HepG2 (cell line): ENCODE data around the gene SMIM12. TPM values are rescaled to one million over a fixed set of nuclear protein-coding genes. Genes with fewer than 3 reads are reported as not detected.

Experiments
- CBFB ChIP-seq: sonication (generic); formaldehyde crosslinking; IDR thresholded peaks from 2 replicates; pipeline ENCODE4 v1.4.0; 2020; ENCODE audit warnings: missing genetic modification reagents
- CREB1 ChIP-seq, 2 experiments: fragments of 450-650 bp in 1 of 2; IDR thresholded peaks; 2 replicates each; pipeline ENCODE4 v1.6.1; 2016 to 2017; ENCODE audit warnings: control low read depth in 1 of 2, mild to moderate bottlenecking in 1 of 2, missing compliant biosample characterization in 1 of 2, missing genetic modification characterization in 1 of 2
- E2F1 ChIP-seq: sonication (generic); formaldehyde crosslinking; IDR thresholded peaks from 2 replicates; pipeline ENCODE4 v1.5.0; 2020; ENCODE audit warnings: missing genetic modification reagents
- GRHL1 ChIP-seq: sonication (generic); formaldehyde crosslinking; conservative IDR thresholded peaks from 2 replicates; pipeline ENCODE4 v1.8.0; 2022; ENCODE audit warnings: missing genetic modification reagents
- HBP1 ChIP-seq: IDR thresholded peaks from 2 replicates; pipeline ENCODE4 v1.6.1; 2016; ENCODE audit warnings: low read depth, control low read depth
- HNF4A ChIP-seq: sonication (generic); formaldehyde crosslinking; IDR thresholded peaks from 2 replicates; pipeline ENCODE4 v1.4.0; 2020; ENCODE audit warnings: missing genetic modification reagents
- KDM3A ChIP-seq: IDR thresholded peaks from 2 replicates; pipeline ENCODE4 v1.6.1; 2018; ENCODE audit warnings: low read depth, missing compliant biosample characterization
- KLF11 ChIP-seq: IDR thresholded peaks from 2 replicates; pipeline ENCODE4 v1.6.1; 2016; ENCODE audit warnings: missing compliant biosample characterization
- MYPOP ChIP-seq: sonication (generic); formaldehyde crosslinking; IDR thresholded peaks from 2 replicates; pipeline ENCODE4 v1.8.1; 2023; ENCODE audit warnings: mild to moderate bottlenecking, moderate library complexity, missing genetic modification reagents
- NRL ChIP-seq: sonication (generic); formaldehyde crosslinking; IDR thresholded peaks from 2 replicates; pipeline ENCODE4 v1.5.0; 2020; ENCODE audit warnings: missing genetic modification reagents, mild to moderate bottlenecking, moderate library complexity, borderline replicate concordance
- REL ChIP-seq: sonication (generic); formaldehyde crosslinking; conservative IDR thresholded peaks from 2 replicates; pipeline ENCODE4 v1.8.0; 2022; ENCODE audit warnings: mild to moderate bottlenecking, missing genetic modification reagents, moderate library complexity
- RFXANK ChIP-seq: IDR thresholded peaks from 2 replicates; pipeline ENCODE4 v1.6.1; 2016
- SOX6 ChIP-seq, 2 experiments: fragments of 450-650 bp in 1 of 2; sonication (generic) in 1 of 2; formaldehyde crosslinking in 1 of 2; IDR thresholded peaks; 2 replicates each; pipeline versions ENCODE4 v1.4.0 to v1.6.1; 2017 to 2020; ENCODE audit warnings: antibody characterized with exemption in 1 of 2, mild to moderate bottlenecking in 1 of 2, missing genetic modification reagents in 1 of 2
- TBX3 ChIP-seq: fragments of 450-650 bp; IDR thresholded peaks from 2 replicates; pipeline ENCODE4 v1.6.1; 2017; ENCODE audit warnings: antibody characterized with exemption, mild to moderate bottlenecking, inconsistent platforms, borderline replicate concordance
- TCF7 ChIP-seq: sonication (generic); IDR thresholded peaks from 2 replicates; pipeline ENCODE4 v1.6.1; 2016; ENCODE audit warnings: antibody characterized with exemption, low read depth
- TOE1 ChIP-seq: sonication (generic); formaldehyde crosslinking; IDR thresholded peaks from 2 replicates; pipeline ENCODE4 v1.4.0; 2020; ENCODE audit warnings: mild to moderate bottlenecking, missing genetic modification reagents
- U2AF1 ChIP-seq: fragments of 200-400 bp; formaldehyde crosslinking; optimal IDR thresholded peaks from 2 replicates; pipeline ENCODE3; 2017; ENCODE audit warnings: mild to moderate bottlenecking, low read depth, low read length
- ZBTB43 ChIP-seq: sonication (generic); formaldehyde crosslinking; conservative IDR thresholded peaks from 2 replicates; pipeline ENCODE4 v1.4.0; 2020; ENCODE audit warnings: missing genetic modification reagents
- ZFP36L1 ChIP-seq: sonication (generic); formaldehyde crosslinking; IDR thresholded peaks from 2 replicates; pipeline ENCODE4 v1.8.0; 2022; ENCODE audit warnings: mild to moderate bottlenecking, missing genetic modification reagents, moderate library complexity
- ZNF253 ChIP-seq: sonication (generic); formaldehyde crosslinking; IDR thresholded peaks from 2 replicates; pipeline ENCODE4 v1.8.0; 2022; ENCODE audit warnings: mild to moderate bottlenecking, missing genetic modification reagents, borderline replicate concordance
- ZNF296 ChIP-seq: sonication (generic); formaldehyde crosslinking; conservative IDR thresholded peaks from 2 replicates; pipeline ENCODE4 v1.5.0; 2020; ENCODE audit warnings: mild to moderate bottlenecking, missing genetic modification reagents
- ZNF572 ChIP-seq: sonication (generic); formaldehyde crosslinking; IDR thresholded peaks from 2 replicates; pipeline ENCODE4 v1.5.1; 2020; ENCODE audit warnings: mild to moderate bottlenecking, missing genetic modification reagents
- ZNF615 ChIP-seq: sonication (generic); formaldehyde crosslinking; IDR thresholded peaks from 2 replicates; pipeline ENCODE4 v1.5.0; 2020; ENCODE audit warnings: mild to moderate bottlenecking, missing genetic modification reagents, borderline replicate concordance
- polyA plus RNA-seq, 8 experiments: library from polyadenylated mRNA; depleted of rRNA in 3 of 8; stranded (reverse) in 7 of 8; unstranded in 1 of 8; fragments of >200 nt; fragmentation: Illumina TruSeq in 4 of 8; extraction: Trizol in 4 of 8; gene quantifications; 2 replicates each; pipeline versions ENCODE4 v1.2.1 to v1.2.3, GENCODE V29; 2011 to 2016; ENCODE audit warnings: low read depth in 4 of 8, missing spikeins in 1 of 8, mixed read lengths in 1 of 8; ENCODE audit not compliant: insufficient read depth in 1 of 8
- total RNA-seq, 5 experiments: library from RNA; depleted of rRNA; stranded (reverse); fragments of >200 nt; fragmentation: Illumina TruSeq; extraction: Trizol; gene quantifications; 2 replicates each; pipeline ENCODE4 v1.2.3, GENCODE V29; 2016; ENCODE audit warnings: low read depth in 1 of 5

SMIM12 gene
- total and polyA plus RNA-seq, 2 of the 13 experiments (the other 11 are each of a cell fraction or from before 2014, with no cell fraction given) = 20.1 to 41.3 TPM

- TF ChIP-seq SOX6 (IDR thresholded peaks at IDR 0.05) (no peak), SOX6 (CRISPR knock-in tag; IDR thresholded peaks at IDR 0.05) (peak; percentile 68; the same call in 1 of the 2 replicates), RFXANK (CRISPR knock-in tag) (no peak), ZBTB43 (CRISPR knock-in tag) (peak; percentile 73; the same call in 1 of the 2 replicates), KLF11 (CRISPR knock-in tag) (peak; percentile 70; the same call in 1 of the 2 replicates), ZNF253 (CRISPR knock-in tag) (no peak), HBP1 (CRISPR knock-in tag) (peak; percentile 80), TCF7 (no peak), KDM3A (CRISPR knock-in tag) (peak; percentile 20; the same call in 1 of the 2 replicates), CBFB (CRISPR knock-in tag) (peak; percentile 37; the same call in 1 of the 2 replicates), U2AF1 (no peak), NRL (CRISPR knock-in tag) (0 out of 2 replicates have a peak, but pooled peaks have one; percentile 54), GRHL1 (CRISPR knock-in tag) (no peak), REL (CRISPR knock-in tag) (peak; percentile 92), ZNF296 (CRISPR knock-in tag) (no peak), CREB1 (IDR thresholded peaks at IDR 0.05) (peak; percentile 37), CREB1 (CRISPR knock-in tag; IDR thresholded peaks at IDR 0.05) (peak; percentile 86), MYPOP (CRISPR knock-in tag) (no peak), HNF4A (CRISPR knock-in tag) (peak; percentile 69), ZFP36L1 (CRISPR knock-in tag) (no peak), ZNF572 (CRISPR knock-in tag) (0 out of 2 replicates have a peak, but pooled peaks have one; percentile 60), TBX3 (no peak), ZNF615 (CRISPR knock-in tag) (0 out of 2 replicates have a peak, but pooled peaks have one; percentile 29), E2F1 (CRISPR knock-in tag) (no peak), TOE1 (CRISPR knock-in tag) (no peak)
Measured at GRCh38 chr1:34859446-34860200, at the start of gene SMIM12 (continued).
